GM18511 (cell line): ENCODE measurements around the gene PSMD13.
A peak's percentile ranks its signal among the peaks of the same experiment; 100 is the strongest.
"Not testable (repeated sequence)": the region's sequence is repeated elsewhere in the genome, so short reads cannot be mapped to it uniquely, and the experiment has no call there.

Experiments used
- ATAC-seq: cut with Tn5 transposase; IDR thresholded peaks from one replicate; pipeline ENCODE4 v1.9.1; 2021; ENCODE audit warnings: mild to moderate bottlenecking, moderate library complexity; ENCODE audit not compliant: unreplicated experiment

The PSMD13 gene

DNA sequence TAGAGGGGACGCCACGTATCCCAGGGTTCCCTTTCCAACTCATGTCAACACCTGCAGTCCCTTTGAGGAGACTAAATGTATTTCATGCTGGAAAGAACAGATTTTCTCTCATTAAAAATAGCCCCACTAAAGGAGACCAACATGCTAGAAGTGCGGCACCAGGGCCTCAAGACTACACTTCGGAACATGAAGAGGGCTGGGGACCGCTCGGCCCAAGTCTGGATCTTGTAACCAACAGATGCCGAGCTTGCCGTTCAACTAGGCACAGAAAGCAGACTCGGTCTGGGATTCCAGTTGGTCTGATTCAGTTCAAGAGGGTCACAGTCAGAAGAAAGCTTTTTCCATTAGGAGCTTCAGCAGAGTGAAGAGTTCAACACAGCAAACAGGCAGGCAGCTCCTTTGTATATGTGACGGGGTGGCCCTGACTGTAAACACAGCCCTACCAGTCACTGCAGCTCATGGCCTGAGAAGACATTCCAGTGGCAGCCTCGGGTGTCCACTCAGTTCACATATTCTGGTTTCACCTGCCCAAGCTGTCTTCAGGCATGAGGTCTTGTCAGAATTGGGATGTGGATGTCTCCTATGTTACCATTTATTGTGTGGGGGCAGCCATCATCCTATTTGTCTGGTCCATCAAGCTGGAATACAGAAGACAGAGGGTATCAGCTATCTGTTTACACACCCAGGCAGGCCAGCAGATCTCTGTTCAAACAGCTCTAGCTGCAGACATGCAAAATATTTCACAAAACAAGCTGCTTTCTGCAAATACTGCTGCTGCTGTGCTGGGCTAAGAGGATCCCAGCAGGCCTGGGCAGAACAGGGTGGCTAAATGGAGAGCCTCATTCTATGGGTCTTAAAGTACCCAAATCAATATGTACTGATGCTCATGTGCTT, 20.4 kb upstream of the PSMD13 start:
- ATAC-seq, result no peak

DNA sequence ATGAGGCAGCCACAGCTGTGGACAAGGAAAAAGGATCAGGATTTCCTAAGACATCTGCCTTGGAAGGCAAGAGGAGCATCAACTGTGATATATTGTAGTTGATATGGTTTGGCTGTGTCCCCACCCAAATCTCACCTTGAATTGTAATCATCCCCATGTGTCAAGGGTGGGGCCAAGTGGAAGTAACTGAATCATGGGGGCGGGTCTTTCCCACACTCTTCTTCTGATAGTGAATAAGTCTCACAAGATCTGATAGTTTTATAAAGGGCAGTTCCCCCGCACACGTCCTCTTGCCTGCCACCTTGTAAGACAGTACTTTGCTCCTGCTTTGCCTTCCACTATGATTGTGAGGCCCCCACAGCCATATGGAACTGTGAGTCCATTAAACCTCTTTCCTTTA, 19.1 kb upstream of the PSMD13 start:
- no peak for ATAC-seq

DNA sequence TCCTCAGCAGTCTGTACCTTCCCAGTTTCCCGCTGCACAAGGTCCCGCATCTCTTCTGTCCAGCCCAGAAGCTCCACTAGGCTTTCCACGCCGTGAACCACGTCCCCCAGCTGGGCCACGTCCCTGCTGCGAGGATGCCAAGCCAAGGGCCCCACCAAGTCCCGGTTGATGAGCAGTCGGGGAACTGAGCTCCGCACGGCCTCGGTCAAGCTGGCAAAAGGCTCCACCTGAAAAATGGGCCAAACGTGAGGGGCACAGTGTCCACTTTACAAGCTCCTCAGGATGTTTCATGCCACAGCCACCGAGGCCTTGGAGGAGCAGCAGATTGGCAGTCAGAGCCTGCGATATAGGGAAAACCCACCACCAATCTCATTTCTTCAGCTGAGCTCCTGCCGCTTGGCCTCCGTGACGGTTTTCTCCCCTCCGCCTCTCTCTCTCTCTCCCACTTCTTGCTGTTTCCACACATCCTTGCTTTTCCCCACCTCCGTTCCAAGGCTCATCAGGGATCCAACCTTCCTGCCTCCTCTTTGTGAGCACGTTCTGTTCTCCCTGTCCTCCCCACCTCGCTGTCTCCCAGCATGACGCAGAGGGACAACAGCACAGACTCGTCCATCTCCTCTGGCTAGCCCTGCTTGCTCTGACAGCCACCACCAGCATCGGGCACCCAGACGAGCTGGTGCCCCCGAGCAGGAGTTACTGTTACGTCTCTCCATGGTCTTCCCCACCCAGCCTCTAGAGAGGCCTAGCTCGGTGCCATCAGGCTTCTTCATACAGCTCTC, 17.8 kb upstream of the PSMD13 start:
- ATAC-seq, result no peak

DNA sequence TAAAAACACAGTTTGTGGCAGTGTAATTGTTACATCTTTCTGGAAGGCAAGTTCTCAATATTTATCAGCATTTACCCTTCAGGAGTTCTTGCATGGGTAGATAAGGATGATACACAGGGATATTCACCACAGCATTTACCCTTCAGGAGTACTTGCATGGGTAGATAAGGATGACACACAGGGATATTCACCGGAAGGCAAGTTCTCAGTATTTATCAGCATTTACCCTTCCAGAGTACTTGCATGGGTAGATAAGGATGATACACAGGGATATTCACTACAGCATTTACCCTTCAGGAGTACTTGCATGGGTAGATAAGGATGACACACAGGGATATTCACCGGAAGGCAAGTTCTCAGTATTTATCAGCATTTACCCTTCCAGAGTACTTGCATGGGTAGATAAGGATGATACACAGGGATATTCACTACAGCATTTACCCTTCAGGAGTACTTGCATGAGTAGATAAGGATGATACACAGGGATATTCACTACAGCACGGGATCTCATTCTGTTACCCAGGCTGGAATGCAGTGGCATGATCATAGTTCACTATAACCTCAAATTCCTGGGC, 16.0 kb upstream of the PSMD13 start:
- not testable (repeated sequence) for ATAC-seq

DNA sequence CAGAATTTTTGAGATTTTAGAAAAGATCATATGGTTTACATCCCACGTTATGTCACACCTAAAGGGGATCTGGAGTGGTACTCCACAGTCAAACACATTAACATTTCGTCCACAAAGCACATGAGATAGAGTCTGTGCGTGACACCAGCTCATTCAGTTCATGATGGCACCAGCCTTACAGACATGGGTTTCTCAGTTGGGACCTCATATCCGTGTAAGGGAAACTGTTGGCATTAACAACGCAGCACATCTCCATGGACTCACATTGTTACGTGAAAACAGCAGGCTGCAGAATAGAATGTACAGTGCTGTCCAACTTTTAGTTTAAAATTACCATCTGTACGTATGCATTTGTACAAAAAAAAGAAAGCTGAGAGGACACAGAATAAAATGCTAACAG, 15.2 kb upstream of the PSMD13 start:
- ATAC-seq, result no peak

DNA sequence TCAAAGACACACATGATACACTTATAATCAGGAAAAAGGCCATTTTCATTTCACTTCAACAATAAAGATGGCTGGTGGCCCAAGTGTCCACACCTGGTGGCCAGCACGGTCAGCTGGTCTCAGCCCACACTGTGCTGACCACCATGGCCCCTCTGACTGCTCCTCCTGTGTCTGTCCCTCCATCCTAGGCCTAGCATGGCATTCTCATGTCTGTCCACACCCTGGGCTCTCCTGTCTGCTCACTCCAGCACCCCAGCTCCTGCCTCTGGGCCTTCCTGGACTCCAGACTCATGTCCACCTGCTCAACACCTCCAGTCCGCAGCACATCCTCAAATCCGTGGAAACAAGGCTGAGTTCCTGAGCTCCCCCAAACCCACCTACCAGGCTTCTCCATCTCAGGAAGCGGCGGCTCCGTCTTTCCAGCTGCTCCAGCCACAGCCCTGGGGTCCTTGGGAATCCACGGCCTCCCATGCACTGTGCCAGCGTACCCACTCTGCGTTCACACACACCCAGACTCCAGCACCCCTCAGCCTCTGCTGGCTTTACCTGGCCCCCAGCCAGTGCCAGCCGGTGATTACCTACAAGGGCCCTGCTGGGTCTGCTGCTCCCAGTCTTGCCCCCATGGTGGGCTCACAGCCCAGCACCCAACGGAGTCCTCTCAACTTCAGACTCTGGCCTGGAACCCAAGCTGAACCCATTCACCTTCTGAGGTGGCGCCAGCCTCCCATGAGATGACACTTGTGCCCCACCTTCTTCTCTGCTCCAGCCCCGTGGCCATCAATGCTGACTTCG, 14.6 kb upstream of the PSMD13 start:
- ATAC-seq, result no peak

DNA sequence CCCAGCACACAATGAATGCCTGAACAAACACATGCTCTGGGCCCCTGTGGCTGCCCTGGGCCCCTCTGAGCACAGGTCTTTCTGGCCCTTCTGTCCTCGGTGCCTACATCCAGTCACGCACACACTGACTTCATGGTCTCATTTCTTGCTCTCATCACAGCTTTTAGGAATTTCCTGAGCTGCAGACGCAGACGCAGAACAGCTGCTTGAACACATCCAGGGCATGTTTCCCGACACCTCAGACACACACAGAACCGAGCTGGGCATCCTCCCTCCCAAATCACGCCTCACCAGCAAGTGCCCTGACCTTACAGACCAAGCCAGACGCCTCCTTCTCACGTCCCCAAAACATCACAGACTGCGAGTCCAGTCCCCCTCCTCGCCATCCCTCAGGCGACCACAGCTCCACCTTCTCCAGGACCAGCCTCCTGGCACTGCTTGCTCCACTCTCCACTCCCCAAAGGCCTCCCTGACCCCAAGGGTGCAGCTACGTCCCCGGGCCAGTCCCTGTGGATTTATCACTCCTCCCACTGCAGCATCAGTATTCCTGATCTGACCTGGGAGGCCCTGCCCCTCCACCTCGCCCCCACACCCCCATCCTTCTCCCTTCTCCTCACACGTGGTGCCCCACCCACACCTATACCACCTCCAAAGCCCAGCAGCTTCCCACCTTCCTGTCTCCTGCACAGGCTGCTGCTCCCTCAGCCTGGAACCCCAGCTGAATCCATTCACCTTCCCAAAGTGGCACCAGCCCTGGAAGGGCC, 13.6 kb upstream of the PSMD13 start:
- no peak for ATAC-seq

DNA sequence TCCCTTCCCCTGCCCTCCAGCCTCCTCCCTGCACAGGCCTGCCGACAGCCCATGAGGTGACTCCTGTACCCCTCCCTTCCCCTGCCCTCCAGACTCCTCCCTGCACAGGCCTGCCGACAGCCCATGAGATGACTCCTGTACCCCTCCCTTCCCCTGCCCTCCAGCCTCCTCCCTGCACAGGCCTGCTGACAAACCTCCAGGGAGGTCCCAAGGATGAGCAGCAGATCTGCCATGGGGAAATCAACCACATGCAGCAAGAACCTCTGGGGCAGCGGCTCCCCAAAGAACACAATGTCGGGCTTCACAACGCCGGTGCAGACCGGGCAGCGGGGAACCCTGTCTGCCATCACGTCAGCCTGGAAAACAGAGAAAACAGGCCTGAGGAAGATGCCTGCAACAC, 12.9 kb upstream of the PSMD13 start:
- no peak for ATAC-seq

DNA sequence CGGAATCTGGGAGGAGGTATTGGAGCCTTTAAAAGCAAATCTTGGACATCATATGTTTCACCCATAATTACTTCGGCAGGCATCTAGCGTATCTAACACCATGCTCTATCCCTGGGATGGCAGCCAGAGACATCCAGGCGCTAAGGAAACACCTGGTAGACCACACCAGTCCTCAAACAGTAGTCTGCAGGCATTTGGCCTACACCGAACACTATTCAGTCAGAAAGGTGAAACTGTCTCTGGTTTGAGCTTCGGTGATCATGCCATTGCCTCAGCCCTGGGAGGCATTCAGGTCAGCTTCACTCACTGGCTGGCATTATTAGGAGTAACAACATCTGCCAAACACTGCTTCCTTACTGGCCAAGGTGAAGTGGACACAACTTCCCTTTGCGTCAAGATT, 12.4 kb upstream of the PSMD13 start:
- ATAC-seq, result no peak

DNA sequence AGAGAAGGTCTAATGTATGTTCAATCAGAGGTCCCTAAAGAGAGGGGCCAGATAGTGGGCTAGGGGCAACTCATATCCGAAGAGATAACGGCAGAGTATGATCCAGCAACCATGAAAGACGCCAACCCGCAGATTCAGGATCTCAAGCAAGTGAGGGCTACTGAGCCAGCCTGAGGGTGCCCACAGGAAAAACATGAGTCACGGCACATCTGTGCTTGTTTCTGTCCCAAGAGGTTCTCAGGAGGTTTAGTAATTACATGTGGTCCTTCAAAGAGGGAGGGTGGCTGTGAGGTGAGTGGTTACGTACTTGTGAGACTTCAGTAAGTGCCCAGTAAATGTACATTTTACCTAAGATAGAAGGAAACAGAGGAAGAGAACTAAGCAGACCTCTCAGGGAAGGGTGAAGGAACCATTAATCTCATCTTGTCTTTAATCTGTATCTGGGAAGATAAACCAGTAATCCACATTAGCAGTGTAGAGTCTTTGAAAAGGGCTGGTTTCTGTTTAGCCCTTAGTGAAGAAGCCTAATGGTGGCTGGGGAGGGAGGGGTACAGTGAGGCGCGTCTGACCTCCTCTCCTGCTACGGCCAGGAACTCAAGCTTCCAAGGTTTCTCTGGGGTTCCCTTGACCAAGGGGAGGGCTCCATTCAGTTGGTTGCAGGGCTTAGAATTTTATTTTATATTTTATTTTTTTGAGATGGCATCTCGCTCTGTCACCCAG, 10.9 kb upstream of the PSMD13 start:
- ATAC-seq, result no peak

DNA sequence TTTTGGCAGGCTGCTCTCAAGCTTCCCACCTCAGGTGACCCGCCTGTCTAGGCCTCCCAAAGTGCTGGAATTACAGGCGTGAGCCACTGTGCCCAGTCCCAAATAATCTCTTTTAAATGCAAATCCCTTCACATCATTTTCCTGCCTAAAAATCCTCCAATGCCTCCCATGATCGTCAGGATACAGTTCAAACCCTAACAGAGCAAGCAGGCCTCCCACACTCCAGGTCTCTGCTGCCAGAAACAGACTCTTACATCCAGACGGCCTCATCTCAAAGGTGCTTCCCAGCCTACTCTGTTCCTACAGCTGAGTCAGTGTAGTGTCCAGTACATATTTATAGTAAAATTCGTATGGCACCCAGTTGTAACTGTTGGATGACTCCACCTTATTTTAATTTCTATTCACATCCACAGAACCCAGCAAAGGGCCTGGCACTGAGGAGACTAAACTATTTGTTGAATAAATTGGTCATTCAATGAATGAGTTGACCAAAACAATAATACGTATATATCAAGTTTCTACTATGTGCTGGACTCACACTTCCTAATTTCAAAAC, 8.9 kb upstream of the PSMD13 start:
- no peak for ATAC-seq

DNA sequence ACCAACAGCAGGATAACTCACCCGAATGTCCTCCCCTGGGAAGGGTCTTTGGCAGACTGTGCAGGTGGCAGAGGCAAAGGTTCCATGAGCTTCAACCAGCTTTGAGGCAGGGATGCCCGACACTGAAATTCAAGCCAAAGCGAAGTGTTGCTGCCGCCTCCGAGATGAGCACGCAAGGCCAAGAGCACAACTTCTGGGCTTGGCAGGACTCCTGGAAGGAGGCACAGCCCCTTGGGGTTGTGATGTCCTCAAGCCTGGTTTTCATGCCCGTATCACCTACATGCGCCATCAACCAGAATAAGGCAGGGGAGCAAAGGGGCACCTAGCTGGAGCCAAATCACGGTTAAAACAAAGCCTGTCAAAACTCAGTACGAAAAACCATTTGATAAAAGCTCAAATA, 6.3 kb upstream of the PSMD13 start:
- ATAC-seq, result no peak

DNA sequence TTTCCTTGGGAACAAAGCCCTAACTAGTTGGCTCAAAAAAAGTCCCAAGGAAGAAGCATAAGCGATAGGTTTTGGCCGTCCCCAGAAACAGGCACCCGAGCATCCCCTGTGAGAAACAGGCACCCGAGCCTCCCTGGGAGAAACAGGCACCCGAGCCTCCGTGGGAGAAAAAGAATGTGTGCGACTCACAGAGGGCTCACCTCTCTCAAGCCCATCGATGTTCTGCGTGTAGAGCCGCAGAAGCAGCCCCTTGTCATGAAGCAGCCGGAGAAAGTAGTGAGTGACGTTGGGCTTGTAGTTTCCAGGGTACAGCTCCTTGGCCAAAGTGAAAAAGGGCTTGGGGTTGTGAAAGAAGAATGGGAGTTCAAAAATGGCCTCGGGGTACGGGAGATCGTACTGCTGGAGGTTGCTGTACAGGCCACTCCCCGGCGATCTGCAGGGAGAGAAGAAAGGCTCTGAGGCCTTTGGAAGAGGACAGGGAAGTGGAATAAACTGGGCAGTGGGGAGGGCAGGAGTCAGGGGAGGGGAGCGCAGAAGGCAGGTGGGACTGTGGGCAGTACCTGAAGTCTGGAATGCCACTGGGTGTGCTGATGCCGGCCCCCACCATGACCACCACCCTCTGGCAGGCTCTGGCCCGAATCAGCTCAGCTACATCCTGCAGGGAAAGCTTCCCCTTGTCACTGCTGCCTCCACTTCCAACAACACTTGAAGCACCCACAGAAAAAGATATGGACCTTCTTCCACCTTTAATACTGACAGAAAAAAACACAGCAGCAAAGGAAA, 3.8 kb upstream of the PSMD13 start:
- no peak for ATAC-seq

DNA sequence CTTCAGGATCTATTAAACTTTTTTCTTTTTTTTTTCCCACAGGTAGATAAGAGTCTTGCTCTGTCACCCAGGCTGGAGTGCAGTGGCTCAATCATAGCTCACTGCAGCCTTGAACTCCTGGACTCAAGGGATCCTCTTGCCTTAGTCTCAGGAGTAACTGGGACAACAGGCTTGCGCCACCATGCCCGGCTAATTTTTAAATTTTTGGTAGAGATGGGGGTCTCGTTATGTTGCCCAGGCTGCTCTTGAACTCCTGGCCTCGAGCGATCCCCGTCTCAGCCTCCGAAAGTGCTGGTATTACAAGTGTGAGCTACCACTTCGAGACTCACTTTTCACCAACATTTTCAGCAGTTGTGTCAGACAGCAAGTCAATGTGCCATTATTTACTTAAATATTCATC, 1.6 kb upstream of the PSMD13 start:
- ATAC-seq, result no peak

DNA sequence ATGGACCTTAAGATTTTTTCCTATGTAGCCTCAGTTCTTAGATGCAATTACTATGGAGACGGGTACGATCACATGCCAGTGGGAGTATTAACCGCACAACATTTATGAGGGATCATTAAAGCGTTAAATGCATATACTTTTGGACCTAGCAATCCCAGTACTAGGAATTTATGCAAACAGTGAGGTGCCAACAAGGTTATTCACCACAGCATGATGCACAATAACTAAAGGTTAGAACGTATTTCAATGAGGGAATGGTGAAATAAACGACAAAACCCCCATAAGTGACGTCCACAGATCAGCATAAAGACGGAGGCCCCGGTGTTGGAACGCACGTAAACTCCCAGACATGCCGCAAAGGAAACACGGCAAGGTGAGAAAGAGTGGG, 1.2 kb upstream of the PSMD13 start:
- peak; percentile 32 for ATAC-seq

DNA sequence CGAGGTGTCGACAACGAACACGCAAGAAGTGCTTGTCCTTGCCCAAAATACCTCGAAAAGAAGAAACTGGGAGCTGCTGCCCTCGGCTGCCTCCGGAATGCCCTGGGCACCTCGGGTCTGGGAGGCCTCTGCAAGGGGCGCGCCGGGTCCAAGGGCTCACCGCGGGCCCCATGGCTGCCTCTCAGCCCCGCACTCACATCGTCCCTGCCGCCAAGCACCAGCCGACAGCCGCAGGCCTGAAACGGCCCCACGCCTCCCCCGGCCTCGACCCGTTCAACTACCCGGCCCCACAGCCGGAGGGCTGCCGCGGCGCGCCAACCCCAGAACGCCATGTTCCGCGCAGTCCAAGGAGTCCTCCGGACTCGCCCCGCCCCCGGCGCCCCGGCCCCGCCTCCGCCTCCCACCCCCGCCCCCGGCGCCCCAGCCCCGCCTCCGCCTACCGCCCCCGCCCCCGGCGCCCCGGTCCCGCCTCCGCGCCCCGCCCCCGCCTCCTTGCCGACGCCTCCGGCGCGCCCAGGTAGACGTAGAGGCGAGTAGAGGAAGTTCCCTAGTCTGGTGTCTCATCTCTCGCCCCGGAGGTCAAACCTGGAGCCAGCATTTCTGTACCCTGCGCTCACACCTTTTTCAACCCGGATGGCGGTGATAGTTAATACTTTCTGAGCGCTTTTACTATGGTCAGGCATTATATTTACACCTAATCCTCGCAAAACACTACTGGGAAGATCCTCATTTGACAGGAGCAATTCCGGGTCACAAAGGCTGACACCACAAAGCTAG, 591 bp upstream of the PSMD13 start, which contains the start of gene SIRT3:
SIRT3 (minus strand) TSS at position 346 of the 777 bp plus-strand sequence; CDS start at position 332, 14 bp downstream.
- peak; percentile 88 for ATAC-seq

DNA sequence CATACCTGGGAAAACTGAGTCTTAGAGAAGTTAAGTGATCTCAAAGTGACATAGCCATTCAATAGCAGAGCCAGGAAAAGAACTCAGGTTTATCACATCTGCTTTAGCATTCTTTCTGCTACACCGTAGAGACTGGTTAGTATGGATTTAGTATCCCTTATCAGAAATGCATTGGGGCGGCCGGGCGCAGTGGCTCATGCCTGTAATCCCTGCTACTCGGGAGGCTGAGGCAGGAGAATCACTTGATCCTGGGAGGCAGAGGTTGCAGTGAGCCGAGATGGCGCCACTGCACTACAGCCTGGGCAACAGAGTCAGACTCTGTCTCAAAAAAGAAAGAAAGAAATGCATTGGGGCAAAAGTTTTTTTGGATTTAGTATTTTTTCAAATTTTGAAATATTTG, 1.6 kb downstream of the PSMD13 start:
- ATAC-seq, result not testable (repeated sequence)

DNA sequence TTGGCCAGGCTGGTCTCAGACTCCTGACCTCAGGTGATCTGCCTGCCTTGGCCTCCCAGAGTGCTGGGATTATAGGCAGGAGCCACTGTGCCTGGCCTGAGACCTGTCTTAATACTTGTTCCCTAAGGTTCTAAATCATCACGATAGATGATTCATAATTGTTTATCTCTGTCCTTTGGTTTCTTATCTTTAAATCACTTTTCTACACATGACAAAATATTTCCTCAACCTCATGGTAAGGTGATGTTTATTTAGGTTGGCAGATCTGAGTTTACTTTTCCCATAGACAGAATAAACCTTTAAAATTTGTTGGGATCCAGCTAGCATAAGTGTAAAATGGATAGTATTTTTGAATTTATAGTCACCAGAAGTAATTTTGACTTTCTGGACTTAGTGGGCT, 3.5 kb downstream of the PSMD13 start:
- no peak for ATAC-seq
